HCT116 (cell line): Measurements from ENCODE around the gene GCAT.

Source experiments
- CTCF ChIP-seq, 3 experiments: fragments of 200-600 bp in 1 of 3; sonication (generic) in 1 of 3; IDR thresholded peaks in 2 of 3; conservative IDR thresholded peaks in 1 of 3; 2 replicates each; pipeline ENCODE4 v1.5.1; 2012 to 2017; ENCODE audit warnings: low read depth in 2 of 3, low read length in 2 of 3, antibody characterized with exemption in 1 of 3, borderline replicate concordance in 1 of 3, control low read depth in 1 of 3, mild to moderate bottlenecking in 1 of 3, mixed read lengths in 1 of 3, mixed run types in 1 of 3, moderate library complexity in 1 of 3; ENCODE audit not compliant: insufficient read depth in 1 of 3
- POLR2AphosphoS5 ChIP-seq: IDR thresholded peaks from 2 replicates; pipeline ENCODE4 v1.6.1; 2011; ENCODE audit warnings: mild to moderate bottlenecking, low read depth, low read length, moderate library complexity
- SIN3A ChIP-seq: IDR thresholded peaks from 2 replicates; pipeline ENCODE4 v1.6.1; 2012; ENCODE audit warnings: low read depth

GRCh38 chr22:37831472-37831871, 23.7 kb downstream of the GCAT start:
- TF ChIP-seq POLR2AphosphoS5 = no peak
- TF ChIP-seq SIN3A = no peak
- no peak for TF ChIP-seq CTCF (IDR thresholded peaks at IDR 0.05 in 2 of 3, conservative IDR thresholded peaks at IDR 0.05 in 1 of 3; ENCODE audit: borderline replicate concordance in 1 of 3, insufficient read depth in 1 of 3, low read depth in 2 of 3, low read length in 2 of 3)
